ENCODE measurements around the gene KIN.
A peak's percentile ranks its signal among the peaks of the same experiment; 100 is the strongest.
"Not testable (repeated sequence)": the region's sequence is repeated elsewhere in the genome, so short reads cannot be mapped to it uniquely, and the experiment has no call there.

The KIN gene

DNA sequence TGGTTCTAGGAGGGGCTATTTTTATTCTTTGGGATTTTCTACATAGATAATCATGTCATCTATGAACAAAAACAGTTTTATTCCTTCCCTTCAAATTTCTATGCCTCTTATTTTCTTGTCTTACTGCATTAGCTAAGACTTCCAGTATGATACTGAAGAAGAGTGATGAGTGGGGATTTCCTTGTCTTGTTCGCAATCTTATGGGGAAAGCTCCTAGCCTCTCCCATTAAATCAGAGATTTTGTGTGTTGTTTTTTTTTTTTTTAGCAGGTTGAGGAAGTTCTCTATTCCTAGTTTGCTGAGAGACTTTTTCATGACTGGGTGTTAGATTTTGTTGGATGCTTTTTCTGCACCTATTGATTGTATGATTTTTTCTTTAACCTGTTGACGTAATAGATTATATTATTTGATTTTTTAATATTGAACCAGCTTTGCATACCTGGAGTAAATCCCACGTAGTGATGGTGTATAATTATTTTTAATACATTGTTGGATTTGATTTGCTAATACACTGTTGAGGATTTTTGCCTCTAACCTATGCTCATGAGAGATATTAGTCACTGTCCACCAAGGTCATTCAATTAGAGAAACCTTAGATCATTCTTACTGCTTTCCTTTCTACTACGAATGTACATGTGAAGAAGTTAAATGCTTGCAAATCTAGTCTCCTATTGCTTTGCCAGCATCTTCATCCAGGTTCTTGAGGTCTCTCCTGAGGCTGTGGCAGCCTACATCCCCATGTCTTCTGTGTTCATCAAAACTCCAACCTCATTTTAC lies 6.6 kb upstream of the KIN start:
- no peak for DNase-seq

- no peak for DNase-seq
These were observed 4.7 kb upstream of the KIN start for GRCh38 chr10:7792541-7792940.

DNA sequence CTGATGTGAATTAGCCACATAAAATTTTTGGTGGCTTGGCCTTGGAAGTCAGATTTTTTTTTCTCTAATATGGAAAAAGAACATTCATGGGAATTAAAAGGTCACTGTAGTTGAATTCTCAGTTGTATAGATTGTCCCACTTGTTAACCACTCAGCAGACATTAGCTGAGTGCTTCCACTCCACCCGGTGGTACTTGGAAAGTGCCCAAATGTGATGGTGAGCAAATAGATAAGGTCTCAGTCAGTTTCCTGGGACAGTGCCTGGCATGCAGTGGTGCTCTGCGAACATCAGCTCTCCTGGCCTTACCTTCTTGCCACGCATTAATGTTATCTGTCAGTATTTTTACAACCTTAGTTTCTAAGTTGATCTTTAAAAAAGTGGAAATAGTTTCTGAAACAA lies 1.6 kb upstream of the KIN start:
- DNase-seq, result peak; percentile 12

DNA sequence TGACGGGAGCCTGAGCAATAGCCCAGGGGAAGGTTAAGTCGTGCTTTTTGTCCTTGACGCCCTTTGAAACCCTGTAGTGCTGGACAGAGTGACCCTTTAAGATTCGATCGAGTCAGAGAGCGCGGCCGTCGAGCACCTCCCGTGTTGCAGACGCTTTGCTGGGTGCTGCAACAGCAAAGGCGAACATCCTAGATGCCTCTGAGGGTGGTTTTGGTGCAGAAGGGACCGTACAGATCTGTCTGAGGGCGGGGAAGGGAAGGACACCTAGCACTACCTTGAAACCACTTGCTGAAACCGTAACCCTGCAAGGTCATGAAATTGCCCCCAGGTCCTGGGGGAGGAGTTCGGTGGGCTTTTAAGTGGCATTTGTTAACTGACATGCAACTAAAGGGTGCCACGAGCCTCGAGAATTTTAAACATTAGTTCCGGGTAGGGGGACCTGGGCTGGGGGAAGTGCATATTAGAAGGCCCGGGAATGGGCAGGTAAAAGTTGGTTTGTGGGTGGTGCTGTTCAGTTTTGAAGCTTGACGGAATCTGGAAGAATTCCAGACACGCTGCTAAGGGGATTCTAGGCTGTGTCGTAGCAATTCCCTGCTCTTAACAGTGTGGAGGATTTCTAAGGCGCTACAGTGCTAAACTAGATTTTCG lies 970 bp upstream of the KIN start:
- DNase-seq, result peak; percentile 10

GRCh38 chr10:7787150-7787856 lies 490 bp downstream of the KIN start:
- DNase-seq, result no peak

DNA sequence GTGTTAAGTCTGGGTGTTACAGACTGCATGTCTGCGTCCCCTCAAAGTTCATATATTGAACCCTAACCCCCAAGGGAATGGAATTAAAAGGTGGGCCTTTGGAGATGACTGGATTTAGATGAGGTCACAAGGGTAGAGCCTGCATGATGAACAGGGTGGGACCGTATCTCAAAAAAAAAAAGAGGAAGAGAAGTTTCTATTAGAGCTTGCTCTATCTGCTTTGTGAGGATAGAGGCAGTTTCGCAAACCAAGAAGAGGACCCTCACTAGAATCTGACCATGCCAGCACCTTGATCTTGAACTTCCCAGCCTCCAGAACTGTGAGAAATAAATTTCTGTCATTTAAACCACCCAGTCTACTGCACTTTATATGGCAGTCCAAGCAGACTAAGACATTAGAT lies 1.4 kb downstream of the KIN start:
- no peak for DNase-seq

DNA sequence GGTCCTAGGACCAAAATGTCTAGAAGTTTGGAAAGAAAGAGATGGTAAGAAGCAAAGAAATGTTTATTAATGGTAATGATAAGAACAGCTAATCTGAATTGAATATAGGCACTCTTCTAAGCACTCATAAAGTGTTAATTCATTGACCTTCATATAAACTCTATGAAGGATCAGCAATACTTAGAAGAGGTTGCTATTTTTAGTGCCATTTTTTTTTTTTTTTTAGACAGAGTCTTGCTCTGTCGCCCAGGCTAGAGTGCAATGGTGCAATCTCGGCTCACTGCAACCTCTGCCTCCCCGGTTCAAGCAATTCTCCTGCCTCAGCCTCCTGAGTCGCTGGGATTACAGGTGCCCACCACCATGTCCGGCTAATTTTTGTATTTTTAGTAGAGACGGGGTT lies 5.6 kb downstream of the KIN start:
- not testable (repeated sequence) for DNase-seq

- no peak for DNase-seq
These were observed 11.0 kb downstream of the KIN start for GRCh38 chr10:7776777-7777176.

DNA sequence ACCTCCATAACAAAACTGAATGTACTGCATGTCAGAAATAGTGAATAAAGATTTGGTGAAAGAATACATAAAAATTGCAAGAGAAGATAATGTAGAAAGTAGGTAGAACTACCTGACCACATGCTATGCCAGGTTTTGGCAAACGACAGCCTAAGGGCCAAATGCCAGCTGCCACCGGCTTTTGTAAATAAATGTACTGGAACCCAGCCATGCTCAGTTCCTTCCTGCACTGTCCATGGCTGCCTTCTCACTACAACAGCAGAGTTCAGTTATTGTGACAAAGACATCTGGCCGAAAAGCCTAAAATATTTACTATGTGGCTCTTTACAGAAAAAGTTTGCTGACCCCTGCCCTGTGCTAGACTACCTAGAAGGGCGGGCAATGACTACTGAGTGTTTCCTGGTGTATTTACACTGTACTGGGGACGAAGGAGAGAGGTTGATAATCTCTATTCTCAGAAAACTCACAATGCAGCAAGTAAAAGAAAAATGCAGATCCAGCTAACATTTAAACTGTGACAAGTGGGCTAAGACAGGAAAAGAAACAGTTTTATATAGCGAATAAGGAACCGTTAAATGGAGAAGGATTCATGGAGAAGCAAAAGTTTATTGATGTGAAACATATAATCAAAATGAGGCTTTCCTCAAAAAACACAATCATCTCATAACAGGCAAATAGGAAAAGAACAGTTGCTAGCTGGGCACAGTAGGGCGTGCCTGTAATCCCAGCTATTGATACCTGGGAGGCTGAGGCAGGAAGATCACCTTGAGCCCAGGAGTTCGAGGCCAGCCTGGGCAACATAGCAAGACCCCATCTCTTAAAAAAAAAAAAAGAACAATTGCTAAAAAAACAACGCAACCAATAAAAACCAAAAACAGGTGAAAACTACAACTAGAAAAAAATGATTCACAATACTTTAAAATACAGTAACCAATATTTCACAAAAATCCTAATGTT lies 13.7 kb downstream of the KIN start:
- DNase-seq, result peak; percentile 22

DNA sequence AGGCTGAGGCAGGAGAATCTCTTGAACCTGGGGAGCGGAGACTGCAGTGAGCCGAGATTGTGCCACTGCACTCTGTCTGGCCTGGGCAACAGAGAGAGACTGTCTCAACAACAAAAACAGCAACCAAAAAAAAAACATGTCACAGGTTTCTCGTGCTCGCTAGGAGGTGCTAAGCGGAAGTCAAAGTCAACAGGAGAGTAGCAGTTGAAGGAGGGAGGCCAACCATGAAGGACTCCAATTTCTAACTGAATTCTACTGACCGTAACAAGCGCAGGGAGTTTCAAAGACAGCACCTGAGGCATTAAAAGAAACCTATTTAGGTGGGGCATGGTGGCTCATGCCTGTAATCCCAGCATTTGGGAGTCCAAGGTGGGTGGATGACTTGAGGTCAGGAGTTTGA lies 19.4 kb downstream of the KIN start:
- DNase-seq, result no peak

DNA sequence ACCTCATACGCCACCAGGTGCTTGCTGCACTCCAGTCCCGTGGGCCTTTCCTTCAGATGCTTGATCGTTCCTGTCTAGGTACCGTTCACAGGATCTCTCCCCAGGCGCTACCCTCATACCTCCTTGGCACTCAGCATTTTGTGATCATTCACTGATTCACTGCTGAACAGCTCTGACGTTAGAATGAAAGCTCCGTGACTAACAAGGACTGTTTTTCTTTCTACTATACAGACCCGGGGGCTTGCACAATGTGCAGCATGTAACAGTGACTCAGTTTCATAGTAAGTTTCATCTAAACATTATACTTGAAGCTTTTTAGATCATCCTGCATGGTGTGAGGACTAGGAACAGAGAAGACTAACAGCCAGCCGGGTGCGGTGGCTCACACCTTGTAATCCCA lies 20.6 kb downstream of the KIN start:
- no peak for DNase-seq

- DNase-seq, result no peak
These were observed 21.6 kb downstream of the KIN start for GRCh38 chr10:7766241-7766640.

- no peak for DNase-seq
These were observed 23.9 kb downstream of the KIN start for GRCh38 chr10:7763929-7764328.

DNA sequence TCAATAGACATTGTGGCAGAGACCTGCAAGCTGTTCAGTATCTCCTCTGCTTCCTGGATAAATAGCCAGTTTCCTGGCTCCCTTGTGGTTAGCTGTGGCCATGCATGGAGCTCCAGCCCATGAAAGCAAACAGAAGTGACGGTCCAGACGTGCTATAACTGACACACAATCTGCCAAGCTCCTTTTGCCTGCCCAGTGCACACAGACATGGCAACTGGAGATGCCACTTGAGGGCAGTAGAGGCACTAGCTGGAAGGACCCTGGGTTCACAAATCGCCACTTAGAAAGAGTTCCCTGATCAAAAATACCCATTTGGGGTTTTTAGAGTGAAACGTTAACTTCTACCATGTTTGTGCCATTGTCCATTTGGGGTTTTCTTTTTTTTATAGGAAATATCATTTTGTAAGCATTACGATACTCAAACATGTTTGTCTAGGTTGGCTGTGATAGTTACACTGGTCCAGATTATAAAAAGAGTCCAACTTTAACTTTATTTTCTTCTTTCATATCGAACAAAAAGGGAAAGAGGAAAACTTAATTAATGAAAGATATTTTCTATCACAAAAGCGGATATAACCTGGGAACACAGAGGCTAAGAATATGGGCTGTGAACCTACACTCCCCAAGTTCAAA lies 31.3 kb downstream of the KIN start:
- no peak for DNase-seq

DNA sequence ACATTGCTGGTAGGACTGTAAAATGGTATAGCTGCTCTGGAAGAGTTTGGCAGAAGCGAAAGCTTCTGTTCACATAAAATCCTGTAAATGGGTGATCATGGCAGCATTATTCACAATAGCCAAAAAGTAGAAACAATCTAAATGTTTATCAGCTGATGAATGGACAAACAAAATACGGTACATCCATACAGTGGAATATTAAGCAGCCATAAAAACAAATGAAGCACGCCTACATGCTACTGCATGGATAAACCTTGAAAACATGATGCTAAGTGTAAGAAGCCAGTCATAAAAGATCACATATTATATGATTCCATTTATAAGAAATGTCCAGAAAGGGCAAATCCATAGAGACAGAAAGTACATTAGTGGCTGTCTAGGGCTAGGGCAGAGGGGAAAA lies 32.7 kb downstream of the KIN start:
- no peak for DNase-seq

DNA sequence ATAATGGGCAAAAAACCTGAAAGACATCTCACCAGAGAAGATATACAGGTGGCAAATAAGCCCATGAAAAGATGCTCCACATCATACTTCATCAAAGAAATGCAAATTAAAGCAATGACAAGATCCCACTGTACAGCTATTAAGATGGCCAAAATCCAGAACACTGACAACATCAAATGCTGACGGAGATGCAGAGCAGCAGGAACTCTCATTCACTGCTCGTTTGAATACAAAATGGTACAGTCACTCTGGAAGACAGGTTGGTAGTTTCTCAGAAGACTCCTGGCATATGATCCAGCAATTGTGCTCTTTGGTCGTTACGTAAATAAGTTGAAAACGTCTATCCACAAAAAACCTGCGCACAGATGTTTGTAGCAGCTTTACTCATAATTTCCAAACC lies 35.5 kb downstream of the KIN start:
- no peak for DNase-seq

DNA sequence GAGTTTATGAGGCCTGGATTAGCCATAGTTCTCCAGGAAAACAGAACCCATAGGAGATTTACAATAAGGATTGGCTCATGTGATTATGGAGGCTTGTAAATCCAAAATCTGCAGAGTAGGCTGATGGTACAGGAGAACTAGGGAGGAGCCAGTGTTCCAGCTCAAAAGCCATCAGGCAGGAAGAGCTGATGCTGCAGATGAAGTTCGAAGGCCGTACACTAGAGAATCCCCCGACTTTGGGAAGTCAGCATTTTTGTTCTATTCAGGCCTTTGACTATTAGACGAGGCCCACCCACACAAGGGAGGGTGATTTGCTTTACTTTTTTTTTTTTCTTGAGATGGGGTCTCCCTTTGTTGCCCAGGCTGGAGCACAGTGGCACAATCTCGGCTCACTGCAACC lies 37.6 kb downstream of the KIN start:
- DNase-seq, result no peak

DNA sequence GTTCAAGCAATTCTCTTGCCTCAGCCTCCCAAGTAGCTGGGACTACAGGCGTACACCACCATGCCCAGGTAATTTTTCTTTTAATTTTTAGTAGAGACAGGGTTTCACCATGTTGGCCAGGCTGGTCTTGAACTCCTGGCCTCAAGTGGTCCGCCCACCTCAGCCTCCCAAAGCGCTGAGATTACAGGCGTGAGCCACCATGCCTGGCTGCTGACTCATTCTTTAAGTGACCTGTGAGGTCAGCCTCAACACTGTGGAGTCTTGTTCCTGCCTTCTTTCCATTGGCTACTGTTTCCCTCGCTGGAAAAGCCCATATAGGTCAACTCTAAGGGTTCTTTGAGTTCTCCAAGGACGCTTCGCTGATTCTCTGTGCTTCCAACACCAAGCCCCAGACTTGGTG lies 39.2 kb downstream of the KIN start:
- not testable (repeated sequence) for DNase-seq

DNA sequence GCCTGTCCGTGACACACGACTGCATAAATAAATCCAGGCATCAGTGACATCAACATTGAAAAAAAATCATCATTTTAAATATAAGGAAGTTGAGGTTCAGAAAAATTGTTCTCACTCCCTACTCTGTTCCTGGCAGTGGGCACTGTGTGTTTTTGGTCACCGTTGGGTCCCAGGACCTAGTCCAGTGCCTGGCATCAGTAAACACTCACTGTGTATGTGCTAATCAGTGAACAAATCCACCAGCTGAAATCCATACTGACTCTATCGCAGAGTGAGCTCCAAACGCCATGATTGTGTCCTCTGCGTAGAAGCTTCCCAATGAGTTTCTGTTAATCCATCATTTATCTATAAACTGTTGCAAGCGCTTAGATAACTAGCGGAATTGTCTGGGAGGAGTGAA lies 43.5 kb downstream of the KIN start:
- no peak for DNase-seq

DNA sequence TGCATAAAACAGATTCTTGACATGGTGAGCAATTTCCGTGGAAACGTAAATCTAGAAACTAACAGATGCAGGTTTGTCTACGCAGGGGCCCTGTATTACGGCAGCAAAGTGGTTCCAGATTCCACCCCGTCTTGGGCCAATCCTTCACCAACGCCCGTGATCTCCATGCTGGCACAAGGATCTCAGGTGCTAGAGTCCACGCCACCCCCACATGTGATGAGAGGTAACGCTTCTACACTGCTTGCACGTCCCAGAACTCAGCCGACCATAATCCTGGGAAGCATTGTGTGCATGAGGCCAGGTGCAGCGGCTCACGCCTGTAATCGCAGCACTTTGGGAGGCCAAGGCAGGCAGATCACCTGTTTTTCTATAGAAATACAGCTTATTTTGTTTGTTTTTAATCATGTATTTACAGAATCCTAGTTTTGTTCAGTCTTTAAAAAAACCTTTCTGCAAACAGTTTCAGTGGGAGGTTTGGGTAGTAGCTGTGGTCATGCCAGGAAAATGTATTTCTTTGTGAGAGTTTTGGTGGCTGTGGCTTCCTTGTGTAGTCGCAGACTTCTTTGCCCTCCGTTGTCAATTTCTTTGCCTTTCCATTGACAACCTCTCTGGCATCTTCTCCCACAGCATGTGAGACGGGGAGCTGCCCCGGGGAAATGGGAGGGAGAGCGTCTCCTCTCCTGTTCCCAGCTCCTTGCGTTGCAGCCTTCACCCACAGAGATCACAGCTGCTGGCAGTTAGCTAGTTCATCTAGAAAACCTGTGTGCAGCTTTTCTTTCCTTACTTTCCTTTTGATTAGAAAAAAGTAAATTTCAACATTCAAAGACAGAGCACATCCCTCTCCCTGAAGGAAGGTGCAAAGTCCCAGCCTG lies 49.0 kb downstream of the KIN start:
- no peak for DNase-seq

DNA sequence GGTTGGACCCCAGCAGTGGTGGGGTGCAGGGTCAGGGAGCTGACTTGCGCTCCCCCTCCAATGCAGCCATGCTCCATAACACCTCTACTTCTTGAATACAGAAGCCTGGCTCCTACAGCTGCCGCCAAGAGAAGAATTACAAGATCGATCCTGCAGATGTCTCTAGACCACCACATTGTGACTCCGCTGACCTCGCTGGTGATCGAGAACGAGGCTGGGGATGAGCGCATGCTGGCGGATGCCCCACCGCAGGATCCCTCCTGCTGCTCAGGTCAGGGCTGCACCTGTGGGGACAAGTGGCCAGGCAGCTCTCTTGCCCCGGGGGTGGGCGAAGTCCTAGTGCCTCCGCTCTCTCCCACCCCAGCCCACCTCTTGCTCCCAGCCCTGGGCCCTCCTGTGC lies 53.0 kb downstream of the KIN start:
- no peak for DNase-seq

All from DMS79 treated with DMSO at 0.1 percent for 48 hours (cell line).